OCI-LY1 (cell line): ENCODE measurements around the gene FARP1.

ENCODE experiments used
- EZH2 ChIP-seq: fragments of 200-600 bp; sonication (generic), shearing (Covaris generic); IDR thresholded peaks from 2 replicates; pipeline ENCODE4 v1.8.0; 2017; ENCODE audit warnings: borderline replicate concordance, mixed run types, mild to moderate bottlenecking, antibody characterized with exemption, low read length, moderate library complexity, mixed read lengths
- TF ChIP-seq, protein P1 (sequence below): fragments of 200-600 bp; sonication (generic), shearing (Covaris generic); IDR thresholded peaks from 2 replicates; pipeline ENCODE4 v1.5.1; 2017; ENCODE audit warnings: mild to moderate bottlenecking, antibody characterized with exemption, low read length, moderate library complexity, mixed read lengths

DNA sequence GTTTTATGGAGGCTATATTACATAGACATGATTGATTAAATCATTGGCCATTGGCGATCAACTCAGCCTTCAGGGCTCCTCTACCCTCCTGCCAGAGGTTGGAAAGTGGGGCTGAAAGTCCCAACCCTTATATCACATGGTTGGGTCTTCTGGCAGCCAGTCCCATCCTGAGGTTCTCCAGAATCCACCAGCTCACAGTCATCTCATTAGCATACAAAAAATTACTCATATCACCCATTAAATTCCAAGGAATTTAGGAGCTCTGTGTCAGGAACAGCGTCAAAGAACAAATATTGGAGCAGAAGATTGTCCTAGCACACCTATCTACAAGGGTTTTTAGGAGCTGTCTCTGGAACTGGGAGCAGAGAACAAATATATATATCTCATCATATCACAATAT, 39.4 kb upstream of the FARP1 start:
- TF ChIP-seq, protein P1, sequence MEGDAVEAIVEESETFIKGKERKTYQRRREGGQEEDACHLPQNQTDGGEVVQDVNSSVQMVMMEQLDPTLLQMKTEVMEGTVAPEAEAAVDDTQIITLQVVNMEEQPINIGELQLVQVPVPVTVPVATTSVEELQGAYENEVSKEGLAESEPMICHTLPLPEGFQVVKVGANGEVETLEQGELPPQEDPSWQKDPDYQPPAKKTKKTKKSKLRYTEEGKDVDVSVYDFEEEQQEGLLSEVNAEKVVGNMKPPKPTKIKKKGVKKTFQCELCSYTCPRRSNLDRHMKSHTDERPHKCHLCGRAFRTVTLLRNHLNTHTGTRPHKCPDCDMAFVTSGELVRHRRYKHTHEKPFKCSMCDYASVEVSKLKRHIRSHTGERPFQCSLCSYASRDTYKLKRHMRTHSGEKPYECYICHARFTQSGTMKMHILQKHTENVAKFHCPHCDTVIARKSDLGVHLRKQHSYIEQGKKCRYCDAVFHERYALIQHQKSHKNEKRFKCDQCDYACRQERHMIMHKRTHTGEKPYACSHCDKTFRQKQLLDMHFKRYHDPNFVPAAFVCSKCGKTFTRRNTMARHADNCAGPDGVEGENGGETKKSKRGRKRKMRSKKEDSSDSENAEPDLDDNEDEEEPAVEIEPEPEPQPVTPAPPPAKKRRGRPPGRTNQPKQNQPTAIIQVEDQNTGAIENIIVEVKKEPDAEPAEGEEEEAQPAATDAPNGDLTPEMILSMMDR: no peak
- TF ChIP-seq EZH2: no peak
